ENCODE data around the gene DAPK2.

- no peak for TF ChIP-seq POLR2A (IDR thresholded peaks at IDR 0.05)
- TF ChIP-seq, protein P1, sequence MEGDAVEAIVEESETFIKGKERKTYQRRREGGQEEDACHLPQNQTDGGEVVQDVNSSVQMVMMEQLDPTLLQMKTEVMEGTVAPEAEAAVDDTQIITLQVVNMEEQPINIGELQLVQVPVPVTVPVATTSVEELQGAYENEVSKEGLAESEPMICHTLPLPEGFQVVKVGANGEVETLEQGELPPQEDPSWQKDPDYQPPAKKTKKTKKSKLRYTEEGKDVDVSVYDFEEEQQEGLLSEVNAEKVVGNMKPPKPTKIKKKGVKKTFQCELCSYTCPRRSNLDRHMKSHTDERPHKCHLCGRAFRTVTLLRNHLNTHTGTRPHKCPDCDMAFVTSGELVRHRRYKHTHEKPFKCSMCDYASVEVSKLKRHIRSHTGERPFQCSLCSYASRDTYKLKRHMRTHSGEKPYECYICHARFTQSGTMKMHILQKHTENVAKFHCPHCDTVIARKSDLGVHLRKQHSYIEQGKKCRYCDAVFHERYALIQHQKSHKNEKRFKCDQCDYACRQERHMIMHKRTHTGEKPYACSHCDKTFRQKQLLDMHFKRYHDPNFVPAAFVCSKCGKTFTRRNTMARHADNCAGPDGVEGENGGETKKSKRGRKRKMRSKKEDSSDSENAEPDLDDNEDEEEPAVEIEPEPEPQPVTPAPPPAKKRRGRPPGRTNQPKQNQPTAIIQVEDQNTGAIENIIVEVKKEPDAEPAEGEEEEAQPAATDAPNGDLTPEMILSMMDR (IDR thresholded peaks at IDR 0.05), result no peak
Observed at GRCh38 chr15:63973212-63974009, 72.9 kb downstream of the DAPK2 start.
